AG10803 (cell line): ENCODE measurements around the gene RABGAP1L.
A peak's percentile ranks its signal among the peaks of the same experiment; 100 is the strongest.

Experiments used
- DNase-seq: peaks from one replicate; pipeline ENCODE4 v3.0.0; 2010; ENCODE audit warnings: low read depth
- H3K4me3 ChIP-seq: 2 replicates; pipeline ENCODE4 v1.5.1; 2011; ENCODE audit warnings: mild to moderate bottlenecking, low read length, control low read depth
- CTCF ChIP-seq: conservative IDR thresholded peaks from 2 replicates; pipeline ENCODE4 v1.5.1; 2011; ENCODE audit warnings: mild to moderate bottlenecking, low read length, control low read depth, inconsistent platforms

Gene RABGAP1L

GRCh38 chr1:174999936-175000696 is 840.8 kb downstream of the RABGAP1L start, which contains the start of gene CACYBP:
Gene CACYBP, plus strand, starts transcription at chr1:174999947. Its CDS starts 234 bp downstream, at chr1:175000181.
- DNase-seq: peak; percentile 28
- no peak for TF ChIP-seq CTCF
- H3K4me3 ChIP-seq: peak within 1 kb of the TSS; percentile 89

GRCh38 chr1:175000697-175001187 is 841.4 kb downstream of the RABGAP1L start:
- peak overlapping the region; percentile 89 for H3K4me3 ChIP-seq
- DNase-seq: no peak
- TF ChIP-seq CTCF: no peak

GRCh38 chr1:175002910-175003517 is 843.7 kb downstream of the RABGAP1L start:
- no peak for TF ChIP-seq CTCF
- DNase-seq: peak; percentile 26
- 0 out of 2 replicates have a peak overlapping the region, but pooled peaks have one; percentile 3 for H3K4me3 ChIP-seq

GRCh38 chr1:175003521-175003920 is 844.2 kb downstream of the RABGAP1L start:
- no peak for TF ChIP-seq CTCF
- H3K4me3 ChIP-seq: no peak overlapping the region
- DNase-seq: no peak

- TF ChIP-seq CTCF: no peak
- DNase-seq: no peak
- no peak overlapping the region for H3K4me3 ChIP-seq
Measured at GRCh38 chr1:175005085-175005783, 845.9 kb downstream of the RABGAP1L start.

- DNase-seq: no peak
- no peak overlapping the region for H3K4me3 ChIP-seq
- TF ChIP-seq CTCF: no peak
Measured at GRCh38 chr1:175009532-175009931, 850.2 kb downstream of the RABGAP1L start.
